Measurements from ENCODE around the gene TAX1BP1.

TAX1BP1 gene

DNA sequence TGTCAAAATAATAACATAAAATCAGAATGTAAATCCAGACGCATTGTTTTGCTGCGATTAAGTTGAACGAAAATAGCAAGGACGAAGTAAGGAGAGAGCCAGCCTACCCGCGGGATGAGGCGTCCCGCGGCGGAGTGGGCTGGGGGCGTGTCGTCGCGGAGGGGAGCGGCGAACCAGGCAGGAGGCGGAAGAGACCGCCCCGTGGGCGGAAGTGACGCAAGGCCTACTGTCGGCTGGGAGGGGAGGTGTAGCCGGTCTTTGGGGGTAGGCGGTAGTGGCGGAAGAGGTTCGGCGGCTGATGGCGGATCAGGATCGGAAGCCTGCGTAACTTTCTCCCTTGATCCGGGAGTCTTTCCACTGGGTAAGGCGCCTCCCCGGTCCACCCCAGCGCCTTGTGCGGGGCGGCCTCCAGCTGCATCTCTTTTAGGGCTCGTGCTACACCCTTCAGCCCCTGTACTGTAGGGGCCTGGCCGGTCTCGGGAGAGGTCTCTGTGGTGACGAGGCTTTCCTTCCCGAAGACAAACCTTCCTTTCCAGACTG is at the start of gene TAX1BP1:
Gene TAX1BP1 (plus strand): TSS at position 254 of the 540 bp plus-strand sequence. CDS start 8,363 bp downstream, outside the sequence.
- DNase-seq, result peak; percentile 97

DNA sequence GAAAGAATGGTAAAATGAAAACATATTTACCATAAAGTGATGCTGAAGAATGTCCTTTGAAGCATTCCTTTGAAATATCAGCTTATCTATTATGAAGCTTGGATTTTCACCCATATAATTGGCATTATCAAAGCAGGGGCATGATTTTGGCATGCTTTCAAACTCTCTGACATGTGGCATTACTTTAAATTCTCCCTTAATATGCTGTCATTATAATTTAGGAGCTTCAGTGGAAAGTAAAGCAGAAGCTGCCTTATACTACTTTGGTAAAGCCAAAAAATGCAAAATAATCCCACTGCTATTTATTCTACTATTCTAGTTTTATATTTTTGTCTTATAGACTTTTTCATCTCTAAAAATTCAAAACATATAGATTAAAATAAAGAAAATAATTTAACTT is 49.3 kb upstream of the TAX1BP1 start:
- no peak for DNase-seq

DNA sequence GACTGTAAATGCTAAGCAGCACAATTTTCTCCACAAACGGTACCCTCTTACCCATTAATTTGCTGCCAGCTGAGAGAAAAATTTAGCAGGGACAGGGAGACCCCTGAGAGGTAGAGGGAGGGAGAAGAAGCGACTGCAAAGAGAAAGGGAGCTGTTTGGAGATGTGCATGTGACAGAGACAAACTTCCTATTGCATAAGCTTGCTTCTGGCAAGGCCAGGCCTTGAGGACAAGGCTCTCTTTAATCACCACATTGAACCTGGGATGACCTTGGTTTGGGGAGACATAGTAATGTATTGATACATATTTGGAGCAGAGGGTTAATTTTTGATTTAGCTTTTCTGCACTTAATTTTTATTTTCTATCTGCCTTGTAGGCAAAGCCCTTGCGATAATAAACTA is 46.2 kb upstream of the TAX1BP1 start:
- no peak for DNase-seq

DNA sequence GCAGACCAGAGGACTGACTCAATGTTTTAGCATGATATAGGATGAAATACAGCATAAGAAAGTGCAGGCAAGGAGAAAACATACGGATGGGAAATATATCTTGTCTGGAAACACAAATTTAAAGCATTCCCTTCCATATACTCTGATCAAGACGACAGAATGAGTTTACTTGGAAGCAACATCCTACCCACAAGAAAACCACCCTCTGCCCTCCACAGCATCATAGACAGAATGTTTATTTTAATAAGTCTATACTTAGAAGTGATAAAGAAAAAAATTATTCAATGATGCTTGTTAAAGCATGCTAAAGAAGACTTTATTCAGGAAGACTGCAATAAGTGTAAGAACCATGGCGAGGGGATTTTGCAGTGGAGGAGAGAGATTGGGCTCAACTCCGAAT is 44.9 kb upstream of the TAX1BP1 start:
- no peak for DNase-seq

DNA sequence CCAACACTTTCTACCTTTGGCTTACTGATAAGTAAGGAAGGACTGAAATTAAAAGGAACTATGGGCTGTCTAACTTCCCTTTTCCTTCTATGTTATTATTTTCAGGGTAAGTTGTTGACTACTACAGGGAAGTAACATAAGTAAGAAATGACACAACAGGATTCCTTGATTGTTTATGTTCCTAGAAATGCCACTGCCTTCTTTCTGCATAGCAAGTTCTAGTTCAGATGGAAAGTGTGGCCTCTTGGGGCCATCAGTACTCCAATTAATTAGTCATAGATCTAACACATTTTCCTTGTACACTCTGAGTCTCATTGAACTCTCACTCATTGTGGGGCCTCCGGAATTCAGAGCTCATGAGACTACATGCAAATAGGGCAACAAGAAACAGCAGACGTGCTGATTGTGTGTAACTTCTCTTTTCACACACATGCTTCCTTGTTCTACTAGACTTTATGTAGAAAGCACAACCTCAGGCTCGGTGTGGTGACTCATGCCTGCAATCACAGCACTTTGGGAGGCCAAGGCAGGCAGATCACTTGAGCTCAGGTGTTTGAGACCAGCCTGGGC is 42.0 kb upstream of the TAX1BP1 start:
- DNase-seq, result peak; percentile 9

DNA sequence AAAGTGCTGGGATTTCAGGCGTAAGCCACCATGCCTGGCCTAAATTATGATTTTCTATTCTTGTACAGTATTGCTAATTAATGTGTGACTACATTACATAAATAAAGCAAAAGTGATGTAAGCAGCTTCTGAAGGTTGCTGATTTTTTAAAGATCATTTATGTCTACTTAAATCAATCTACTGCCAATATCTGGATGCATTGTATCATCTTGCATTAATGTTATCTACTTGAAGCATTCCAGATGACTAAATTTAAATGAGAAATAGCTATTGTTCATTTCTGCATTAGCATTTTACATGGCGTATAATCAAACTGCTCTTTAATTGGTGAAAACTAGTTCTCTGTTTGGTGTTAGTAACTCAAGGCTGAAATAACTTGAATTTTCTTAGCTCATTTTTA is 40.2 kb upstream of the TAX1BP1 start:
- DNase-seq, result no peak

DNA sequence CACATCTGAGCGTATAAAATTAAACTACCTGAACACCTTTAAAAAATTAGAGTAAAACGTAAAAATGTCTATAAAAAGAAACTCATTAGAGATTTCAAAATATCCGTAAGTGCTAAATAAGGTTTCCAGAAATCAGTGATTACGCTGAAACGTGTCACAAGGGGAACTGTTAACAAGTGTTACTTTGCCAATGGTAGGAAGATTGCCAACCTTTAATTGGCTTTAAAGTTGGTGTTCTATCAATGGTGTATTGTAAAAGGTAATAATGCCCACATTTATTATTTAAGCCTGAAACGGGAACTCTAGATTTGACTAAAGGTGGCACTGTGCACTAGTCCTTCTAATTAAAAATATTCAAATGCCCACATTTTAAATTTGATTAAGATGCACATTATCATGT is 39.5 kb upstream of the TAX1BP1 start:
- no peak for DNase-seq

DNA sequence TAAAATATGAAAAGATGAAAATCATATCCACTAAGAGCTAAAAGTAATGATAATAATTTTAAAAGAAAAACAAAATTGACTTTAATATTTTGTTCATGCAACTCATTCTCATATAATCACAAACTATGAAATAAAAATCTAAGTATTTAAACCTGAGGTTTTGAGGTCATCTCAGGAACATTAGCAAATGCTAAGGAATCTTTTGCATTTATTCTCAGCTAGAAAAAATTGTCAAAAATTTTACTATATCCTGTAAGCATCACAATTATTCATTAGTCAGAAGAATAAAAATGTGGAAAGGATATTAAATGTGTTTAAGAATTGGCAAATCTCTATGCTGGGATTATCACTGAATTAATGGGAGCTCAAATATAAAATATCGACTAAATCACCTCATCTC is 36.8 kb upstream of the TAX1BP1 start:
- no peak for DNase-seq

DNA sequence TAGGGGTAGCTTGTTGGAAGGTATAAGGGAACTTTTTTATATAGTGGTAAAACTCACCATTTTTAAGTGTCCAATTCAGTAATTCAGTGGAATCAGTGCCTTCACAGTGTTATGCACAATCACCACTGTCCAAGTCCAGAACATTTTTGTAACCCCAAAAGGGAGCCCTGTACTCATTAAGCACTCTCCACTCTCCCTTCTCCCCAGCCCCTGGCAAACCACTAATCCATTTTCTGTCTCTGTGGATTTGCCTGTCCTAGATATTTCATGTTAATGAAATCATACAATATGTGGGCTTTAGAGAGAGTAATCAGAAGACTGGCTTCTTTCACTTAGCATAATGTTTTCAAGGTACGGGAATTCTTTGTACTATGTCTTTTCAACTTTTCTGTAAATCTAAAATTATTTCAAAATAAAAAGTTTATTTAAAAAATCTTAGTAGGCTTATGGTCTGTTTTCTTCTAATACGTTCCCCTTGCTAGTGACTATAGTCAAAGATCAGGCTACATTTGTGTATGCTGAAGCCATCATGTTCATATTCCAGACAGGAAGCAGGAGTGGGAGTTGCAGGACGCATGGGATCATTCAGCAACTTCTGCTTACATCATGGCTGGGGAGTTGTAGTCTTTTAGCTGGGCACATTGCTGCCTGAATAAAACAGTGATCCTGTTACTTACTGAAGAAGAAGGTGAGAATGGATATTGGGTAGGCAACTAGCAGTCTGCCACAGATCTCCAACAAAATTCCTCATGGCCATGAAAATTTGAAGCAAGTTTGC is 35.4 kb upstream of the TAX1BP1 start:
- no peak for DNase-seq

DNA sequence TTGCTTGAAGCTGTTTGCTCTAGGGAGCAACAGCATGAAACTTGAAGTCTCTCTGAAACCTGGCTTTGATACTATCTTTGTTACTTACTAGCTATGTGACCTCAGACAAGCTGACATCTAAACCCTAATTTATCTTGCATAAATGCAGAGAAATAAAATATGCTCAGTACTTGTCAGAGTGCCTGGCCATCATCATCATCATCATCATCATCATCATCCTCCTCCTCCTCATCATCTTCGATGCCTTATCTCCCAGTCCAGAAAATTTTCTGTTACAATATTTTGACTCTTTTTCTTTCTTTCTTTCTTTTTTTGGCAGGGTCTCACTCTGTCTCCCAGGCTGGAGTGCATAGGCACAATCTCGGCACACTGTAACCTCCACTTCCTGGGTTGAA is 34.8 kb upstream of the TAX1BP1 start:
- no peak for DNase-seq

DNA sequence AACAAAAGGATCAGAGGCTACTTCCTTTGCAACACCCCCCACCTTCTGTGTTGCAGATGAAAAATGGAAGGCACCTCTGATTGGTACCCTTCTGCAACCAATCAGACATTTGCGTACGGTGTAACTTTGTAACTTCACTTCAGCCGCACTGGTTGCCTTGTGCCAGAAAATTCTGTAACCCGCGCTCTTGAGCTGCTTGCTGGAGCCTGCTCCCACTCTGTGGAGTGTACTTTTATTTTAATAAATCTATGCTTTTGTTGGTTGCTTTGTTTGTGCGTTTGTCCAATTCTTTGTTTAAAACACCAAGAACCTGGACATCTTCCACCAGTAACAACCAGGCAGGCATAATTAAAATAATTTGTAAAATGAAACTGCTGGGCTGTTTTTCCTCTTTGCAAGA is 31.5 kb upstream of the TAX1BP1 start:
- no peak for DNase-seq

DNA sequence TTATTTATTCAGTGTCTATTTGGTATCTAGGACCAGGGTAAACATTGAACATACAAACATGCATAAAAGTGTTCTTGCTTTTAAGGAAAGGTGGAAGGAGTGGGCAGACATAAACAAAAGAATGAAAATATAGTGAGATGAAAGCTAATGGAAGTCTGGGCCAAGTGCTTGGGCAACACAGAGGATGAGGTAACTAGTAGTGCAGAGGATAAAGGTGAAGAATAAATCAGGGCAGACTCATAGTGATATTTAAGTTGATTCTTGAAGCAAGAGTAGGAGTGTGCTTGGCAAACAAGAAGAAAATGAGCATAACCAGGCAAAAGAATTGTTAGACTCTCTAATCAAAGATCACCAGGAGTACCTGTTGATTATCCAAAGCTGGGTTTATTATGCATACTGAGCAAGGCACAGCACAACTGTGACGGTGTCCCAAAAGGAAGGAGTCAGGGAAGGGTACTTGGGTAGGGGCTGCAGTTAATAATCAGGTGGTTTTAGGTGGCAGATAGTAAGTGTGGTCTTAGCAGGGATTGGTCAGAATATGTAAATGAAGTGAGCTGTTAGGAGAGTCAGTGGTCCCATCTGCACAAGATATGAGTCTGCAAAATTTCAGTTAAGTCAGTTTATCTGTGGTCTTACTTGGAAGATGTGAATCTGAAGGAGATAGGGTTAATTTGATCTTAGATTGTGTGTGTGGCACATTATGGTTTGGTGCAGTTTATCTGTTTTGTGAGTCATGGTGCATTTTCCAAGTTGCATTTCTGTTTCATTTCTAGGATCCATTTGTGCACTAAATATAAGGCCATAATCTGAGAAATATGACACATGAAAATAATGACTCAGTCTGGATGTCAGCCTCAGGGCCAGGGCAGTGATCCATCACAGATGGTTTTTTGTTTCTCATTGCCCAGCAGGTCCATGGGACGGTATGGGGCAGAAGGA is 30.6 kb upstream of the TAX1BP1 start:
- no peak for DNase-seq

DNA sequence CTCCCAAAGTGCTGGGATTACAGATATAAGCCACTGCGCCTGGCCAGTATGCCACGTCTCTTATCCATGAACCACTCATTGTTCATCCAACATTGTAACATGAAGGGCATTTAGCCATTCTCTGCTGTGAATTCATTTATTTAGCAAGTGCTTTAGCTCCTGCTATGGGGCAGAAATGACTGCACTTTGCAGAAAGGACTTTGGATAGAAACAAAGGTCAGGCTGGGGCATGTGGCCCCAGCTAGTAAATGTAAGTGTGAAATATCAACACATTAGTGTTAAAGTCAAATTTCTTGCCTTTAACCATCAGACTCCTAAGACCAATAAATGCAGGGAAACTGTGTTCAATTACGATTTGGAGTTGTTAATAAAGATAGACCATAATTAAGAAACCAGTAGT is 27.7 kb upstream of the TAX1BP1 start:
- DNase-seq, result no peak

DNA sequence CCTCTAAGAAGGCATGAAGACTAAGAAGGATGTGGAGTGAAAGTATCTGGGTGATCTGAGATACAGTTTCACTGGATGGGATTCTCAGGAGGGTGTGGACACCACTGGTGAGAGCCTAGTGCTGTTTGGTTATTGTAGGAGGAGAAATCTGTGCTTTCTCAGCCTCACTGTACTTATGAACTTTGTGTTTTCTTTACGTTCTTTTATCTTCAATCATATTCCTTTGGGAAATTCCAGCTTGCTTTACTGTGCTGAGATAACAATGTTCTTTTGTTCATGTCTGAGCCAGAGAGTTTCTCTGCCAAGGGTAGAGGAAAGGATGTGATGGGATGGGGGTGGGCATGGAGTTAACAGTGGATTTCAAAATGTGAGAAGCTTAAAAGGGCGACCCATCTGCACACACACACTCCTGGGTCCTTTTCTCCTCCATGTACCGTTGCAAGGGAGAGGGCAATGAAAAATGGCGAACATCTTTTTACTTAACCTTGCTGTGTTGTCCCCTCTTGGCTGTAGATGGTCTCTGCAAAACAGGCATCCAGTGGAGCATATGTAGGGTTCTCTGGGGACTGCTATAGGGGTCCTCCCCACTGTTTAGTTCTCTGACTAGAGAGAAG is 25.0 kb upstream of the TAX1BP1 start:
- no peak for DNase-seq

DNA sequence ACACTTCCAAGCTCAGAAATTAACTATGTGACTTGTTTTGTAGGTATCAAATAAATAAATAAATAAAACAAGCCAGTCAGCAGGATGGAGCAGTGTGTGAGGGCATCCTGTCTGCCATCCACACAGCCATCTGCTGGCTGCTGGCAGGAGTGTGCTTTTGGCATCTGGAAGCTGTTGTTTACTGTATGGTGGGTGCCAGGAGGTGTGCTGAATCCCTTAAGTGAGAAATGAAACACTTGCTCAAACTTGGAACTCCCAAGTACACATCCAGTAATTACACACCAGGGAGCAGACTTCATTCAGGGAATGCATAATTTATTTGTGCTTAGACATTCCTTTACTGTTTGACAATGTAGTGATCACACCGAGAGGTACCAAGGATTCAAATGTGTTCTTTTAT is 16.9 kb upstream of the TAX1BP1 start:
- DNase-seq, result no peak

DNA sequence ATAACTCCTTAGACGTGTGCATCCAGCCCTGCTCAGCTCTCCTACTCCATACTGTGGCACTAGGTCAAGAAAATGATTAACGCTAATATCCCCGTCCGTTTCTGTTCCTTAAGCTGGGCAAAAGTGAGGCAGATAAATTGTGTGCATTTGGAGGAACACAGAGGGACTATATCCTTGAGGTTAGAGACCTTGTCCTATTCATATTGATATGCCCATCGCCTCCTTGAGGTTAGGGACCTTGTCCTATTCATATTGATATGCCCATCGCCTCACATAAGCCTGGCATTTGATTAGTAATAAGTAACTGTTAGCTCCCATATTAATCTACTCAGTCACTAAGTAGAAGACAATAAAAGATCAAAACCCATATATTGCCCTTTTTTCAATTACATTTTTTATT is 12.9 kb upstream of the TAX1BP1 start:
- no peak for DNase-seq

DNA sequence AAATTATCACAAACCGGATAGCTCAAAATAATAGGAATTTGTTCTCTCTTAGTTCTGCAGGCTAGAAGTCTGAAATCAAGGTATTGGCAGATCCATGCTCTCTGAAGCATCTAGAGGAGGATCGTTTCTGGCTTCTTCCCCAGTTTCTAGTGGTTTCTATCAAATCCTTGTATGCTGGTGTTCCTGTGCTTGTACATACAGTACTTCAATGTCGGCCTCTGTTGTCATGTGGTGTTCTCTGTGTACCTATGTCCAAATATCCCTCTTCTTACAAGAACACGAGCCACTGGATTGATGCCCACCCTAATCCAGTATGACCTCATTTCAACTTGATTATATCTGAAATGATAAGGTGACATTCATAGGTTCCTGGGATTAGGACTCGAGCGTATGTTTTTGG is 9.8 kb upstream of the TAX1BP1 start:
- no peak for DNase-seq

DNA sequence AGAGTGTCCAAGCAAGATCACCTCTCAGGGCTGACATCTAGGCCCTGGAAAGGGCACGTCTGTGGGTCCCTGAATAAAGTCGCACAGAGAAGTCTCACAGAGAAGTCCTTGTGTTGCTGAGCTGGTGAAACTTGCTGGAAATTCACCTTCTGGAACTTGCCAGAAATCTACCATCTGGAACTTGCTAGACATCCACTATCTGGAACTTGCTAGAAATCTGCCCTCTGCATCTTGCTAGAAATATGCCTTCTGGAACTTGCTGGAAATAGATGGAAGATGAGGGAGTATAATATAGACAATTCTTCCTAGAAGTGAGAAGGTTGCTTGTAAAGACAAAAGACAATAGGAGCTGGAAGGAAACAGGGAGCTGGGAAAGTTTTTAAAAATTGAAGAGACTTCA is 5.4 kb upstream of the TAX1BP1 start:
- DNase-seq, result no peak

DNA sequence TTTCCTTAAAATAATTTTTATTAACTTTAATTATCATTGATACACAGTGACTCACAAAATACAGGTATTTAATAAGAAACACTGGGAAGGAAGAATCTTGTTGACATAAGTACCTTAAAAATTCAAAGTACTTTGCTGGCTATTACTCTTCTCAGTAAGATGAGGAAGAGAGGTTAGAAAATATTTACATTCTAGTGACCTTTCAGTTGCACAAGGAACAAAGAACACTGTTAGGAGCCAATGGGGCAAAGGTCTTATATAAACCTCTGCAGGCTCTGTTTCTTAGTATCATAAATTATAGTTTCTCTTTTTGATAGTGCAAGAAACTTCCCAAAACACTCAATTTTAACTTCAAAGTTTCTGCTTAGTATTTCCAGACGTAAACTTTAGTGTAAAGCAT is 4.8 kb upstream of the TAX1BP1 start:
- no peak for DNase-seq

DNA sequence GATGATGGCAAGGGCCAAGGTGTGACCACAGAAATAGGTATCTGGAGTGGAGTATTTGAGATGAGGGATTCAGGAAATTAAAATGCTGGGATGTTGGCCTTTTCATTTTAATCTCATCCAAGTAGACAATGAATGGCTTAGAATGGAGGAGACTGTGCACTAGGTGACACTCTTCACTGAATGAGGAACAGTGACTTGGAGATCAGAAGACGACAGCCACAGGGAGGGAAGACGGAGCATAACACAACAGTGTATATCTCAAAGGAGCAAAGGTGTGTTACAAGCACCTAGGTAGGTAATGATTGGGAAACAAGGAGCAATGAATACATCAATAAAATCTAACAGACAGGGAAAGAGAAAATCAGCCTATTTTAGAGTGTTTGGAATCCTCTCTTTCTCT is 4.1 kb upstream of the TAX1BP1 start:
- no peak for DNase-seq

DNA sequence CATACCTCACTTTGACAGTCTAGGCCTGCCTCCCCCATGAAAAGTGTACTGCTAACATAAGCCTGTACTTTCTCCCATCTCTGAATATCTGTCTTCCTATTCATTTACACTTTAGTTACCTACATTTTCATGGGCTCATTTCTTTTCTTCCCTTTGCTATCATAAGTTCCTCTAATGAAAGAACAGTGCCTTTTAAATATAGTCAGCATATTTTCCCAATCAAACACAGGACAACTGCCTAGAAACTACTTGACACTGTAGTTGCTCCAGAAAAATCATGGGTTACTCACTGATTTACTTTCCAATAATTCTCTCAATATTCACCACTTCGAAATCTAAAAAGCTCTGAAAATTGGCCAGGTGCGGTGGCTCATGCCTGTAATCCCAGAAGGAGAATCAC is 2.8 kb upstream of the TAX1BP1 start:
- no peak for DNase-seq

DNA sequence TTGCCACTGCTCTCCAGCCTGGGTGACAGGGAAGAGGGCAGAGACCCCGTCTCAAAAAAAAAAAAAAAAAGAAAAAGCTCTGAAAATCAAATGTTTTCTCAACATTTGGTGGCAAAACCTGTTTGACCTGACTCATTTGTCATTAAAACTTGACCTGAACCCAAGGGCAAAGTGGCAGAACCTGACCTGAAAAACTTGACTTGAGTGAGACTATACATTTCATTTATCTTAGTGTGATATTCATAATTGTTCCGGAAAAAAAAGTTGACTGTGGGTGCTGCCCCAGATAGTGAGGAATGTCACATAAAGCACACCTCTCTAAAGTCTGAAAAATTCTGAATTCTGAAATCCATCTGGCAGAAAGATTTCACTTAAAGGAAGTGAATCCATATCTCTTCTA is 2.3 kb upstream of the TAX1BP1 start:
- no peak for DNase-seq

DNA sequence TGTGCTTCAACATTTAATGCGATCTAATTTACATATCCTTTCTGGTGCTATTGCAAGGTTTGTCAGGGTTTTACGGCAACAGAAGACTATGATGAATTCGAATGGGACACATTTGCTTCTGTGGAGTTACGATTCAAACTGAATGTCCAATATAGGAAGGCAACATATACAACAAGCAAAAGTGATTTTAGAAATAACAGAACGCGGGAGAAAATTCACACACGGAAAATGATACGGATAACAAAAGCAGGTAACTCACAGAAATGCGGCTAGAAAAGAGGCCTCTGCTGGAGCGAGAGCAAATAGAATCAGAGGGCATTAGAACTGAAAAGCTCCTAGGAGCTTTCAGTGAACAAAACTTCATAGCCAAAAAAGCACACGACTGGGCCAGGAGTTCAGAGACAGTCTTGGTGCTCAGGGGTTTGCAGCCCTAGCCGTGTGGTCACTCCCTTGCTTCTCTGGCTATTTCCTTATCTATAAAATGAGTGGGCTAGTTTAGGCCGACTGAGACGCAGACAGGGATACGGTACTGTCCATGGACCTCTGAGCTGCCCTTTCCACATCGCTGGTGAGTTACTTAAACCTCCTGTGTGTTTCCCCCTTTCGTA is 557 bp upstream of the TAX1BP1 start:
- DNase-seq, result peak; percentile 2
